GM18909 (cell line): ENCODE measurements around the gene FZR1.

ENCODE experiments used
- ATAC-seq: cut with Tn5 transposase; IDR thresholded peaks from one replicate; pipeline ENCODE4 v1.9.1; 2021; ENCODE audit warnings: mild to moderate bottlenecking; ENCODE audit not compliant: unreplicated experiment, poor library complexity

Gene FZR1

GRCh38 chr19:3585301-3586126, 79.4 kb downstream of the FZR1 start, which contains the start of gene GIPC3:
Gene GIPC3 (plus strand): TSS chr19:3585478. CDS start chr19:3585598, 120 bp downstream.
- no peak for ATAC-seq

- ATAC-seq: no peak
Observed at GRCh38 chr19:3586127-3586626, 80.1 kb downstream of the FZR1 start.

- ATAC-seq: no peak
Observed at GRCh38 chr19:3586707-3587346, 80.7 kb downstream of the FZR1 start.
